Putamen (tissue), 1 donor: Measurements from ENCODE around the gene CASP12.
"Not testable (repeated sequence)": the region's sequence is repeated elsewhere in the genome, so short reads cannot be mapped to it uniquely, and the experiment has no call there.

Experiments used
- DNase-seq: peaks from one replicate; pipeline ENCODE4 v3.0.0-alpha.2; 2016; ENCODE audit warnings: low spot score

The CASP12 gene

GRCh38 chr11:104897891-104898684 is at the start of gene CASP12:
Gene CASP12 (minus strand): TSS chr11:104898460.
- DNase-seq = peak; percentile 20

- DNase-seq = peak; percentile 11
Observed at GRCh38 chr11:104946907-104947306, 48.6 kb upstream of the CASP12 start.

GRCh38 chr11:104944076-104944475 is 45.8 kb upstream of the CASP12 start:
- DNase-seq = no peak

GRCh38 chr11:104943561-104943960 is 45.3 kb upstream of the CASP12 start:
- DNase-seq = no peak

GRCh38 chr11:104934594-104934993 is 36.3 kb upstream of the CASP12 start:
- DNase-seq = no peak

- DNase-seq = not testable (repeated sequence)
Observed at GRCh38 chr11:104934073-104934472, 35.8 kb upstream of the CASP12 start.

- DNase-seq = no peak
Observed at GRCh38 chr11:104928811-104929210, 30.6 kb upstream of the CASP12 start.

GRCh38 chr11:104926771-104927611 is 28.7 kb upstream of the CASP12 start:
- DNase-seq = no peak

- DNase-seq = no peak
Observed at GRCh38 chr11:104925850-104926249, 27.6 kb upstream of the CASP12 start.

GRCh38 chr11:104918113-104918824 is 20.0 kb upstream of the CASP12 start:
- DNase-seq = no peak

- no peak for DNase-seq
Observed at GRCh38 chr11:104917271-104918112, 19.2 kb upstream of the CASP12 start.

- DNase-seq = no peak
Observed at GRCh38 chr11:104916442-104916841, 18.2 kb upstream of the CASP12 start.

- DNase-seq = no peak
Observed at GRCh38 chr11:104912102-104912501, 13.8 kb upstream of the CASP12 start.

GRCh38 chr11:104908186-104908531 is 9.9 kb upstream of the CASP12 start:
- DNase-seq = no peak

- DNase-seq = no peak
Observed at GRCh38 chr11:104907521-104908185, 9.4 kb upstream of the CASP12 start.

GRCh38 chr11:104905271-104905670 is 7.0 kb upstream of the CASP12 start:
- no peak for DNase-seq

GRCh38 chr11:104899226-104899625 is 966 bp upstream of the CASP12 start:
- no peak for DNase-seq

- DNase-seq = no peak
Observed at GRCh38 chr11:104898685-104899013, 389 bp upstream of the CASP12 start.

- no peak for DNase-seq
Observed at GRCh38 chr11:104895634-104896033, 2.6 kb downstream of the CASP12 start.

- DNase-seq = no peak
Observed at GRCh38 chr11:104893876-104894275, 4.4 kb downstream of the CASP12 start.
